H9 (cell line): ENCODE data around the gene PLXNA2. TPM values are rescaled to one million over a fixed set of nuclear protein-coding genes. Genes with fewer than 3 reads are reported as not detected.

Experiments
- DNase-seq: peaks from one replicate; pipeline ENCODE4 v3.0.0-alpha.2; 2017
- H2AFZ ChIP-seq: one replicate; pipeline ENCODE4 v1.6.1; 2013; ENCODE audit warnings: mild to moderate bottlenecking, low read length, control low read depth, moderate library complexity
- H2AK5ac ChIP-seq: 2 replicates; pipeline ENCODE4 v1.6.1; 2013; ENCODE audit warnings: low read length, control low read depth, mixed read lengths; ENCODE audit not compliant: insufficient read length
- H2BK120ac ChIP-seq: one replicate; pipeline ENCODE4 v1.6.1; 2013; ENCODE audit warnings: low read depth, mild to moderate bottlenecking, low read length, control low read depth, inconsistent platforms; ENCODE audit not compliant: poor library complexity, severe bottlenecking
- H2BK12ac ChIP-seq: 2 replicates; pipeline ENCODE4 v1.6.1; 2013; ENCODE audit warnings: low read length, control low read depth, mixed read lengths, low read depth; ENCODE audit not compliant: insufficient read length
- H2BK15ac ChIP-seq: 2 replicates; pipeline ENCODE4 v1.6.1; 2013; ENCODE audit warnings: low read depth, low read length, control low read depth
- H2BK20ac ChIP-seq: one replicate; pipeline ENCODE4 v1.6.1; 2013; ENCODE audit warnings: low read depth, mild to moderate bottlenecking, low read length, control low read depth, inconsistent platforms; ENCODE audit not compliant: poor library complexity, severe bottlenecking
- H2BK5ac ChIP-seq: 2 replicates; pipeline ENCODE4 v1.6.1; 2013; ENCODE audit warnings: low read length, control low read depth, mixed read lengths; ENCODE audit not compliant: insufficient read length
- H3K14ac ChIP-seq: 2 replicates; pipeline ENCODE4 v1.6.1; 2013; ENCODE audit warnings: low read length, control low read depth; ENCODE audit not compliant: insufficient read depth
- H3K18ac ChIP-seq: 2 replicates; pipeline ENCODE4 v1.6.1; 2013; ENCODE audit warnings: low read depth, mild to moderate bottlenecking, mixed read lengths, low read length, control low read depth; ENCODE audit not compliant: insufficient read length
- H3K23ac ChIP-seq: 2 replicates; pipeline ENCODE4 v1.6.1; 2013; ENCODE audit warnings: low read length, control low read depth, mixed read lengths, low read depth; ENCODE audit not compliant: insufficient read length
- H3K23me2 ChIP-seq: 2 replicates; pipeline ENCODE4 v1.6.1; 2013; ENCODE audit warnings: low read depth, mild to moderate bottlenecking, mixed read lengths, low read length, control low read depth; ENCODE audit not compliant: insufficient read length, poor library complexity, severe bottlenecking
- H3K27ac ChIP-seq: 2 replicates; pipeline ENCODE4 v1.5.1; 2013; ENCODE audit warnings: low read length, control low read depth, mixed read lengths, low read depth; ENCODE audit not compliant: insufficient read length
- H3K27me3 ChIP-seq: 2 replicates; pipeline ENCODE4 v1.6.1; 2013; ENCODE audit warnings: low read length, control low read depth, inconsistent platforms; ENCODE audit not compliant: insufficient read depth
- H3K4ac ChIP-seq: 2 replicates; pipeline ENCODE4 v1.6.1; 2013; ENCODE audit warnings: low read depth, mild to moderate bottlenecking, control low read depth, inconsistent platforms, low read length, moderate library complexity
- H3K4me1 ChIP-seq: 2 replicates; pipeline ENCODE4 v1.6.1; 2013; ENCODE audit warnings: low read length, control low read depth, inconsistent platforms; ENCODE audit not compliant: insufficient read depth
- H3K4me2 ChIP-seq: 2 replicates; pipeline ENCODE4 v1.6.1; 2013; ENCODE audit warnings: low read length, control low read depth, mixed read lengths; ENCODE audit not compliant: insufficient read length, insufficient read depth
- H3K56ac ChIP-seq: 2 replicates; pipeline ENCODE4 v1.6.1; 2013; ENCODE audit warnings: low read depth, mild to moderate bottlenecking, mixed read lengths, low read length, control low read depth; ENCODE audit not compliant: insufficient read length
- H3K79me1 ChIP-seq: 2 replicates; pipeline ENCODE4 v1.6.1; 2013; ENCODE audit warnings: low read depth, mild to moderate bottlenecking, moderate library complexity, low read length, control low read depth, inconsistent platforms; ENCODE audit not compliant: insufficient read depth, poor library complexity, severe bottlenecking
- H3K79me2 ChIP-seq: 2 replicates; pipeline ENCODE4 v1.6.1; 2013; ENCODE audit warnings: low read length, control low read depth, inconsistent platforms; ENCODE audit not compliant: insufficient read depth
- H3K9ac ChIP-seq: 2 replicates; pipeline ENCODE4 v1.6.1; 2013; ENCODE audit warnings: low read length, control low read depth, mixed read lengths; ENCODE audit not compliant: insufficient read length; ENCODE audit errors: extremely low read depth
- H3K9me3 ChIP-seq: one replicate; pipeline ENCODE4 v1.6.1; 2013; ENCODE audit warnings: low read depth, low read length, inconsistent platforms; ENCODE audit not compliant: control insufficient read depth
- H3T11ph ChIP-seq: one replicate; pipeline ENCODE4 v1.6.1; 2013; ENCODE audit warnings: mild to moderate bottlenecking, low read length, control low read depth, inconsistent platforms
- H4K20me1 ChIP-seq: one replicate; pipeline ENCODE4 v1.6.1; 2013; ENCODE audit not compliant: control insufficient read depth, insufficient read length, insufficient read depth
- H4K5ac ChIP-seq: 2 replicates; pipeline ENCODE4 v1.6.1; 2013; ENCODE audit warnings: low read depth, mild to moderate bottlenecking, mixed read lengths, low read length, control low read depth; ENCODE audit not compliant: insufficient read length
- H4K8ac ChIP-seq: replicated peaks from 2 replicates; pipeline ENCODE4 v1.6.1; 2013; ENCODE audit warnings: low read length, control low read depth, mixed read lengths, low read depth; ENCODE audit not compliant: insufficient read length
- H4K91ac ChIP-seq: 2 replicates; pipeline ENCODE4 v1.6.1; 2013; ENCODE audit warnings: low read depth, mild to moderate bottlenecking, moderate library complexity, mixed read lengths, low read length, control low read depth; ENCODE audit not compliant: insufficient read length
- H3K27ac Mint-ChIP-seq, 3 experiments: 2 replicates in 2 of 3; 3 replicates in 1 of 3; pipeline ENCODE4 v1.8.0; 2020 to 2021; ENCODE audit warnings: mixed read lengths in 3 of 3, mild to moderate bottlenecking in 1 of 3, moderate library complexity in 1 of 3
- H3K27me3 Mint-ChIP-seq: 2 replicates; pipeline ENCODE4 v1.8.0; 2021; ENCODE audit warnings: low read depth, mild to moderate bottlenecking, moderate library complexity, mixed read lengths
- H3K36me3 Mint-ChIP-seq, 3 experiments: 2 replicates in 2 of 3; 3 replicates in 1 of 3; pipeline ENCODE4 v1.8.0; 2020 to 2021; ENCODE audit warnings: low read depth in 3 of 3, mixed read lengths in 3 of 3; ENCODE audit not compliant: insufficient read depth in 1 of 3
- H3K4me1 Mint-ChIP-seq, 2 experiments: 2 replicates each; pipeline ENCODE4 v1.8.0; 2020; ENCODE audit warnings: mixed read lengths in 2 of 2
- H3K4me3 Mint-ChIP-seq, 2 experiments: 2 replicates in 1 of 2; 3 replicates in 1 of 2; pipeline ENCODE4 v1.8.0; 2020 to 2021; ENCODE audit warnings: mild to moderate bottlenecking in 2 of 2, mixed read lengths in 2 of 2, moderate library complexity in 1 of 2
- H3K9me3 Mint-ChIP-seq, 2 experiments: 2 replicates in 1 of 2; 3 replicates in 1 of 2; pipeline ENCODE4 v1.8.0; 2020; ENCODE audit warnings: mild to moderate bottlenecking in 2 of 2, mixed read lengths in 2 of 2, moderate library complexity in 1 of 2
- WGBS: extraction: QIAGEN DNeasy Blood & Tissue Kit; methylation state at CpG from one replicate; pipeline ENCODE4 v1.1.7; 2013; ENCODE audit warnings: missing lambda C conversion rate, low lambda C conversion rate, mixed read lengths; ENCODE audit not compliant: insufficient read length; ENCODE audit errors: extremely low coverage; 5-methylcytosine and 5-hydroxymethylcytosine counted together
- total RNA-seq: library from RNA; stranded (reverse); gene quantifications from 2 replicates; pipeline ENCODE4 v1.2.1, GENCODE V29; 2021
- TF ChIP-seq, protein P1 (sequence below): fragments of 200-600 bp; sonication (generic); conservative IDR thresholded peaks from 3 replicates; pipeline ENCODE4 v1.8.0; 2021; ENCODE audit warnings: antibody characterized with exemption, mild to moderate bottlenecking

Gene PLXNA2
- total RNA-seq, 1 experiment from 2014 or later: 0.57 TPM

DNA sequence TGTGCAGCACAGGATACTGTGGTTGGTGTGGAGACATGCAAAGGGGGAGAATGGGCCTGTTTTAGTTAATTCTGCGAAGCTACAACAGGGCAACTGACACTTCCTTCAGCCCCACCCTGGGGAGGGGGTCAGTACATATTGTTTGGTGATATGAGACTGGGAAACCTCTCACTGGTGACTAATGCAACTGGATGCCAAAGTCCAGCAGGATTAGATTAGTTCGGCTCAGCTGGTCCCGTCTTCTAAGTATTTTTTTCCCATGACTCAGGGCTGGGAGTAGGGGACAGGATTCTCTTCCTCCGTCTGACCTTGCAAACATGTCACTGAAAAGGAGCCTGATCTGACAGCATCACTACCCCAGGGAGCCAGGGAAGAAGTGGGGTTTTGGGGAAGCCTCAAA lies 43.0 kb downstream of the PLXNA2 start:
- H3K4ac ChIP-seq: no peak overlapping the region
- Mint-ChIP-seq H3K27ac (no peak overlapping the region), H3K4me1 (peaks cover 13 to 25% of the 10 kb centered on the region in 2 experiments), H3K27me3 (no peaks in the 10 kb centered on the region), H3K9me3 (no peaks in the 10 kb centered on the region; a peak in 1 of 5 replicates), H3K36me3 (no peaks in the 10 kb centered on the region; a peak in 1 of 7 replicates), H3K4me3 (no peak overlapping the region)
- H2BK120ac ChIP-seq: no peak overlapping the region
- no peak overlapping the region for H3K56ac ChIP-seq
- no peak overlapping the region for H3T11ph ChIP-seq
- no peak overlapping the region for H2BK5ac ChIP-seq
- H4K91ac ChIP-seq: no peak overlapping the region
- no peak overlapping the region for H3K27ac ChIP-seq
- no peak overlapping the region for H2AFZ ChIP-seq
- H2BK15ac ChIP-seq: no peak overlapping the region
- H3K23ac ChIP-seq: no peak overlapping the region
- H3K9me3 ChIP-seq: no peaks in the 10 kb centered on the region
- no peak overlapping the region for H3K14ac ChIP-seq
- TF ChIP-seq, protein P1, sequence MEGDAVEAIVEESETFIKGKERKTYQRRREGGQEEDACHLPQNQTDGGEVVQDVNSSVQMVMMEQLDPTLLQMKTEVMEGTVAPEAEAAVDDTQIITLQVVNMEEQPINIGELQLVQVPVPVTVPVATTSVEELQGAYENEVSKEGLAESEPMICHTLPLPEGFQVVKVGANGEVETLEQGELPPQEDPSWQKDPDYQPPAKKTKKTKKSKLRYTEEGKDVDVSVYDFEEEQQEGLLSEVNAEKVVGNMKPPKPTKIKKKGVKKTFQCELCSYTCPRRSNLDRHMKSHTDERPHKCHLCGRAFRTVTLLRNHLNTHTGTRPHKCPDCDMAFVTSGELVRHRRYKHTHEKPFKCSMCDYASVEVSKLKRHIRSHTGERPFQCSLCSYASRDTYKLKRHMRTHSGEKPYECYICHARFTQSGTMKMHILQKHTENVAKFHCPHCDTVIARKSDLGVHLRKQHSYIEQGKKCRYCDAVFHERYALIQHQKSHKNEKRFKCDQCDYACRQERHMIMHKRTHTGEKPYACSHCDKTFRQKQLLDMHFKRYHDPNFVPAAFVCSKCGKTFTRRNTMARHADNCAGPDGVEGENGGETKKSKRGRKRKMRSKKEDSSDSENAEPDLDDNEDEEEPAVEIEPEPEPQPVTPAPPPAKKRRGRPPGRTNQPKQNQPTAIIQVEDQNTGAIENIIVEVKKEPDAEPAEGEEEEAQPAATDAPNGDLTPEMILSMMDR: no peak
- no peaks in the 10 kb centered on the region for H3K79me2 ChIP-seq
- no peak overlapping the region for H4K8ac ChIP-seq
- H3K9ac ChIP-seq: no peak overlapping the region
- H2AK5ac ChIP-seq: no peak overlapping the region
- no peaks in the 10 kb centered on the region for H3K27me3 ChIP-seq
- H3K18ac ChIP-seq: no peak overlapping the region
- H4K20me1 ChIP-seq: no peaks in the 10 kb centered on the region
- H3K79me1 ChIP-seq: no peaks in the 10 kb centered on the region
- no CpG with 5 or more reads among the region's 4 CpGs for WGBS
- no peaks in the 10 kb centered on the region for H3K4me1 ChIP-seq
- no peak for DNase-seq
- no peak overlapping the region for H2BK20ac ChIP-seq
- H2BK12ac ChIP-seq: no peak overlapping the region
- no peaks in the 10 kb centered on the region for H3K23me2 ChIP-seq
- no peak overlapping the region for H3K4me2 ChIP-seq
- no peak overlapping the region for H4K5ac ChIP-seq
